K562 (cell line): Measurements from ENCODE around the gene RSPO1. TPM values are rescaled to one million over a fixed set of nuclear protein-coding genes. Genes with fewer than 3 reads are reported as not detected.

Source experiments
- ATAC-seq: fragments of 200-7000 bp; cut with Tn5 transposase; 3 replicates; pipeline ENCODE4 v1.9.1; 2020; ENCODE audit warnings: moderate library complexity
- BruUV-seq: library from RNA; stranded (reverse); fragments of 400-500 nt; replicated peaks from 2 replicates; lab custom pipeline; 2021; lab: Mats Ljungman, UMichigan
- CTCF ChIA-PET: fragments of 300-600 bp; formaldehyde crosslinking; extraction: SDS; loops from one replicate; lab custom pipeline; 2021; ENCODE audit warnings: low intra/inter-chr PET ratio; lab: Yijun Ruan, JAX
- POLR2A ChIA-PET: fragments of 300-600, 350-650 bp; sonication (Branson Sonifier 250); formaldehyde crosslinking; extraction: SDS; loops from one replicate; lab custom pipeline; 2021; ENCODE audit warnings: antibody characterized with exemption, inconsistent platforms; lab: Yijun Ruan, JAX
- DNase-seq, 4 experiments: peaks; one replicate each; pipeline versions ENCODE4 v3.0.0 to v3.0.0-alpha.2; 2011 to 2018; ENCODE audit warnings: low spot score in 3 of 4, mixed read lengths in 3 of 4; ENCODE audit errors: extremely low read depth in 1 of 4
- FAIRE-seq: peaks from 2 replicates; lab custom pipeline; 2011; peaks lifted over from hg19 to GRCh38; lab: Jason Lieb, UNC
- H2AFZ ChIP-seq: 2 replicates; pipeline ENCODE4 v1.6.0; 2011; ENCODE audit warnings: low read depth, low read length, control low read depth, inconsistent platforms
- H3K27ac ChIP-seq: fragments of 200-600 bp; 3 replicates; pipeline ENCODE4 v1.8.0; 2011; ENCODE audit warnings: low read depth, mild to moderate bottlenecking, control low read depth, inconsistent platforms, low read length, moderate library complexity, mixed read lengths; ENCODE audit errors: extremely low read depth
- H3K27me3 ChIP-seq, 2 experiments: fragments of 300-600 bp in 1 of 2; 2 replicates in 1 of 2; 3 replicates in 1 of 2; pipeline versions ENCODE4 v1.6.0 to v1.8.0; 2011; ENCODE audit warnings: inconsistent platforms in 2 of 2, low read length in 2 of 2, mild to moderate bottlenecking in 1 of 2, mixed read lengths in 1 of 2, moderate library complexity in 1 of 2; ENCODE audit not compliant: control insufficient read depth in 2 of 2, insufficient read depth in 2 of 2
- H3K36me3 ChIP-seq: fragments of 300-600 bp; 3 replicates; pipeline ENCODE4 v1.8.0; 2011; ENCODE audit warnings: mild to moderate bottlenecking, low read length, inconsistent platforms; ENCODE audit not compliant: control insufficient read depth, insufficient read depth
- H3K4me1 ChIP-seq, 2 experiments: fragments of 200-600 bp in 1 of 2; replicated peaks in 1 of 2; 2 replicates in 1 of 2; 3 replicates in 1 of 2; pipeline versions ENCODE4 v1.5.1 to v1.8.0; 2011; ENCODE audit warnings: inconsistent platforms in 2 of 2, low read length in 2 of 2, mild to moderate bottlenecking in 1 of 2, mixed read lengths in 1 of 2, moderate library complexity in 1 of 2; ENCODE audit not compliant: control insufficient read depth in 2 of 2, insufficient read depth in 2 of 2
- H3K4me2 ChIP-seq: 2 replicates; pipeline ENCODE4 v1.6.1; 2011; ENCODE audit warnings: low read length, control low read depth, inconsistent platforms, mixed read lengths; ENCODE audit not compliant: insufficient read depth
- H3K4me3 ChIP-seq: fragments of 200-600 bp; sonication (generic), shearing (Covaris generic); 2 replicates; pipeline ENCODE4 v1.5.1; 2016; ENCODE audit warnings: control low read depth, inconsistent platforms
- H3K79me2 ChIP-seq: fragments of 200-600 bp; 3 replicates; pipeline ENCODE4 v1.8.0; 2011; ENCODE audit warnings: low read length, inconsistent platforms; ENCODE audit not compliant: control insufficient read depth, insufficient read depth
- H3K9ac ChIP-seq, 2 experiments: 2 replicates each; pipeline versions ENCODE4 v1.6.0 to v1.6.1; 2011; ENCODE audit warnings: low read depth in 2 of 2, low read length in 2 of 2, control low read depth in 1 of 2, inconsistent platforms in 1 of 2, mild to moderate bottlenecking in 1 of 2, mixed read lengths in 1 of 2; ENCODE audit not compliant: insufficient read depth in 1 of 2
- H3K9me1 ChIP-seq: one replicate; pipeline ENCODE4 v1.6.0; 2011; ENCODE audit warnings: inconsistent platforms, mild to moderate bottlenecking, low read length, moderate library complexity; ENCODE audit not compliant: control insufficient read depth, insufficient read depth
- H3K9me3 ChIP-seq: replicated peaks from 2 replicates; pipeline ENCODE4 v1.5.1; 2011; ENCODE audit warnings: low read depth, low read length, inconsistent platforms; ENCODE audit not compliant: control insufficient read depth, insufficient read depth
- H4K20me1 ChIP-seq: replicated peaks from 2 replicates; pipeline ENCODE4 v1.6.1; 2011; ENCODE audit warnings: low read length, inconsistent platforms, mixed read lengths; ENCODE audit not compliant: control insufficient read depth, insufficient read depth
- CGGBP1 ChIP-seq: fragments of 250-450 bp; sonication (Bioruptor Pico); IDR thresholded peaks from 2 replicates; pipeline ENCODE4 v1.9.0; 2021; ENCODE audit warnings: mild to moderate bottlenecking
- FUS ChIP-seq: fragments of 200-400 bp; formaldehyde crosslinking; optimal IDR thresholded peaks from 2 replicates; pipeline ENCODE3; 2017; ENCODE audit warnings: low read depth, low read length
- KDM5B ChIP-seq: fragments of 200-600 bp; sonication (generic); IDR thresholded peaks from 2 replicates; pipeline ENCODE4 v1.6.1; 2012; ENCODE audit warnings: low read depth, mild to moderate bottlenecking, moderate library complexity, low read length, control low read depth, inconsistent platforms; ENCODE audit not compliant: insufficient replicate concordance
- MTF1 ChIP-seq: fragments of 250-450 bp; sonication (Bioruptor Pico); IDR thresholded peaks from 2 replicates; pipeline ENCODE4 v1.9.0; 2021; ENCODE audit warnings: moderate library complexity, mild to moderate bottlenecking, inconsistent platforms, borderline replicate concordance
- NFIC ChIP-seq: fragments of 450-650 bp; IDR thresholded peaks from 2 replicates; pipeline ENCODE4 v1.6.1; 2017; ENCODE audit warnings: mild to moderate bottlenecking, inconsistent platforms
- RBFOX2 ChIP-seq: fragments of 200-400 bp; formaldehyde crosslinking; IDR thresholded peaks from 2 replicates; pipeline ENCODE4 v1.6.1; 2017; ENCODE audit warnings: low read depth, mild to moderate bottlenecking, low read length, moderate library complexity
- ZNF431 ChIP-seq: sonication (generic); formaldehyde crosslinking; IDR thresholded peaks from 2 replicates; pipeline ENCODE4 v1.8.0; 2022; ENCODE audit warnings: mild to moderate bottlenecking, missing genetic modification reagents
- ZNF586 ChIP-seq: fragments of 450-650 bp; formaldehyde crosslinking; conservative IDR thresholded peaks from 2 replicates; pipeline ENCODE4 v1.4.0; 2020; ENCODE audit warnings: mild to moderate bottlenecking, moderate library complexity
- WGBS: fragments of 100-300 bp; shearing (Covaris generic); methylation state at CpG from one replicate; pipeline ENCODE4 v1.1.6; 2016; ENCODE audit warnings: low coverage, mixed read lengths; ENCODE audit not compliant: insufficient coverage; ENCODE audit errors: missing lambda C conversion rate; 5-methylcytosine and 5-hydroxymethylcytosine counted together
- in situ Hi-C: fragments of 300-500 bp; cut with MboI; formaldehyde crosslinking; loops from 4 replicates; pipeline ENCODE4 v1.15.0; 2018; ENCODE audit warnings: inconsistent platforms, mixed read lengths
- intact Hi-C: fragments of 100-400 bp; cut with micrococcal nuclease; formaldehyde crosslinking; loops from 2 replicates; pipeline ENCODE4 v1.14.2; 2022
- polyA plus RNA-seq, 8 experiments: library from polyadenylated mRNA; depleted of rRNA in 4 of 8; stranded (reverse) in 5 of 8; unstranded in 3 of 8; fragments of >200 nt; fragmentation: Nextera tagmentation in 2 of 8; fragmentation: Illumina TruSeq in 1 of 8; extraction: Ambion mirVana in 2 of 8; extraction: Trizol in 1 of 8; gene quantifications; 2 replicates each; pipeline versions ENCODE4 v1.2.1 to v1.2.3, GENCODE V29; 2011 to 2014; ENCODE audit warnings: inconsistent platforms in 1 of 8, missing spikeins in 1 of 8
- total RNA-seq, 7 experiments: library from RNA; depleted of rRNA in 6 of 7; stranded (reverse); fragments of >200 nt in 6 of 7; fragmentation: Illumina TruSeq in 2 of 7; extraction: Trizol in 2 of 7; gene quantifications; 2 replicates each; pipeline versions ENCODE4 v1.2.1 to v1.2.3, GENCODE V29; 2011 to 2021; ENCODE audit warnings: low replicate concordance in 1 of 7
- TF ChIP-seq, protein P1 (sequence below): fragments of 250-450 bp; sonication (Bioruptor Pico); IDR thresholded peaks from 2 replicates; pipeline ENCODE4 v1.4.0; 2020; ENCODE audit warnings: mild to moderate bottlenecking
- TF ChIP-seq, protein P2 (sequence below): fragments of 250-450 bp; sonication (Bioruptor Pico); IDR thresholded peaks from 2 replicates; pipeline ENCODE4 v1.9.0; 2021; ENCODE audit warnings: mild to moderate bottlenecking, inconsistent platforms

Gene RSPO1
- total and polyA plus RNA-seq, 9 of the 15 experiments (the other 6 are each of a cell fraction or from before 2014, with no cell fraction given): not detected

GRCh38 chr1:37633040-37633937 lies 1.4 kb downstream of the RSPO1 start:
- CTCF ChIA-PET: no interaction called here
- H3K9ac ChIP-seq: no peak overlapping the region; a peak in 1 of 4 replicates
- no peaks in the 10 kb centered on the region for H3K79me2 ChIP-seq
- no peak overlapping the region for H3K4me2 ChIP-seq
- peaks cover 0 to 25% of the 10 kb centered on the region in 2 experiments; a peak in 1 of 5 replicates for H3K4me1 ChIP-seq
- no peak overlapping the region for H2AFZ ChIP-seq
- H3K9me3 ChIP-seq: no peaks in the 10 kb centered on the region
- WGBS: 1% methylated on average over 30 of the region's 31 CpGs
- no peak for ATAC-seq
- peaks cover 86 to 88% of the 10 kb centered on the region in 2 experiments for H3K27me3 ChIP-seq
- peaks cover 19% of the 10 kb centered on the region; the same call in 1 of the 2 replicates for H4K20me1 ChIP-seq
- H3K36me3 ChIP-seq: no peaks in the 10 kb centered on the region
- no peak overlapping the region for H3K4me3 ChIP-seq
- POLR2A ChIA-PET: interaction anchor here (1.0 to 1.2 kb wide), 2 partner anchors 8 to 24 kb away, joined by 3 read pairs; no protein-coding TSS in a partner anchor
- BruUV-seq: no TSS peak
- intact Hi-C loops: no loop called here
- no peaks in the 10 kb centered on the region for H3K9me1 ChIP-seq
- no peak overlapping the region for H3K27ac ChIP-seq
- no peak for FAIRE-seq
- in situ Hi-C loops: no loop called here
- DNase-seq: no peak
- TF ChIP-seq, protein P1, sequence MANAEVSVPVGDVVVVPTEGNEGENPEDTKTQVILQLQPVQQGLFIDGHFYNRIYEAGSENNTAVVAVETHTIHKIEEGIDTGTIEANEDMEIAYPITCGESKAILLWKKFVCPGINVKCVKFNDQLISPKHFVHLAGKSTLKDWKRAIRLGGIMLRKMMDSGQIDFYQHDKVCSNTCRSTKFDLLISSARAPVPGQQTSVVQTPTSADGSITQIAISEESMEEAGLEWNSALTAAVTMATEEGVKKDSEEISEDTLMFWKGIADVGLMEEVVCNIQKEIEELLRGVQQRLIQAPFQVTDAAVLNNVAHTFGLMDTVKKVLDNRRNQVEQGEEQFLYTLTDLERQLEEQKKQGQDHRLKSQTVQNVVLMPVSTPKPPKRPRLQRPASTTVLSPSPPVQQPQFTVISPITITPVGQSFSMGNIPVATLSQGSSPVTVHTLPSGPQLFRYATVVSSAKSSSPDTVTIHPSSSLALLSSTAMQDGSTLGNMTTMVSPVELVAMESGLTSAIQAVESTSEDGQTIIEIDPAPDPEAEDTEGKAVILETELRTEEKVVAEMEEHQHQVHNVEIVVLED: no peak
- TF ChIP-seq CGGBP1 (CRISPR knock-in tag) (no peak), RBFOX2 (no peak), MTF1 (CRISPR knock-in tag) (no peak), ZNF586 (CRISPR knock-in tag) (no peak), ZNF431 (no peak), FUS (no peak), KDM5B (no peak), NFIC (no peak)
- TF ChIP-seq, protein P2, sequence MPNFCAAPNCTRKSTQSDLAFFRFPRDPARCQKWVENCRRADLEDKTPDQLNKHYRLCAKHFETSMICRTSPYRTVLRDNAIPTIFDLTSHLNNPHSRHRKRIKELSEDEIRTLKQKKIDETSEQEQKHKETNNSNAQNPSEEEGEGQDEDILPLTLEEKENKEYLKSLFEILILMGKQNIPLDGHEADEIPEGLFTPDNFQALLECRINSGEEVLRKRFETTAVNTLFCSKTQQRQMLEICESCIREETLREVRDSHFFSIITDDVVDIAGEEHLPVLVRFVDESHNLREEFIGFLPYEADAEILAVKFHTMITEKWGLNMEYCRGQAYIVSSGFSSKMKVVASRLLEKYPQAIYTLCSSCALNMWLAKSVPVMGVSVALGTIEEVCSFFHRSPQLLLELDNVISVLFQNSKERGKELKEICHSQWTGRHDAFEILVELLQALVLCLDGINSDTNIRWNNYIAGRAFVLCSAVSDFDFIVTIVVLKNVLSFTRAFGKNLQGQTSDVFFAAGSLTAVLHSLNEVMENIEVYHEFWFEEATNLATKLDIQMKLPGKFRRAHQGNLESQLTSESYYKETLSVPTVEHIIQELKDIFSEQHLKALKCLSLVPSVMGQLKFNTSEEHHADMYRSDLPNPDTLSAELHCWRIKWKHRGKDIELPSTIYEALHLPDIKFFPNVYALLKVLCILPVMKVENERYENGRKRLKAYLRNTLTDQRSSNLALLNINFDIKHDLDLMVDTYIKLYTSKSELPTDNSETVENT: no peak
